H9 (cell line): ENCODE measurements around the gene KCTD1. TPM values are rescaled to one million over a fixed set of nuclear protein-coding genes. Genes with fewer than 3 reads are reported as not detected.

Experiments
- DNase-seq: peaks from one replicate; pipeline ENCODE4 v3.0.0-alpha.2; 2017
- H2AFZ ChIP-seq: one replicate; pipeline ENCODE4 v1.6.1; 2013; ENCODE audit warnings: mild to moderate bottlenecking, low read length, control low read depth, moderate library complexity
- H2AK5ac ChIP-seq: 2 replicates; pipeline ENCODE4 v1.6.1; 2013; ENCODE audit warnings: low read length, control low read depth, mixed read lengths; ENCODE audit not compliant: insufficient read length
- H2BK120ac ChIP-seq: one replicate; pipeline ENCODE4 v1.6.1; 2013; ENCODE audit warnings: low read depth, mild to moderate bottlenecking, low read length, control low read depth, inconsistent platforms; ENCODE audit not compliant: poor library complexity, severe bottlenecking
- H2BK12ac ChIP-seq: 2 replicates; pipeline ENCODE4 v1.6.1; 2013; ENCODE audit warnings: low read length, control low read depth, mixed read lengths, low read depth; ENCODE audit not compliant: insufficient read length
- H2BK15ac ChIP-seq: 2 replicates; pipeline ENCODE4 v1.6.1; 2013; ENCODE audit warnings: low read depth, low read length, control low read depth
- H2BK20ac ChIP-seq: one replicate; pipeline ENCODE4 v1.6.1; 2013; ENCODE audit warnings: low read depth, mild to moderate bottlenecking, low read length, control low read depth, inconsistent platforms; ENCODE audit not compliant: poor library complexity, severe bottlenecking
- H2BK5ac ChIP-seq: 2 replicates; pipeline ENCODE4 v1.6.1; 2013; ENCODE audit warnings: low read length, control low read depth, mixed read lengths; ENCODE audit not compliant: insufficient read length
- H3K14ac ChIP-seq: 2 replicates; pipeline ENCODE4 v1.6.1; 2013; ENCODE audit warnings: low read length, control low read depth; ENCODE audit not compliant: insufficient read depth
- H3K18ac ChIP-seq: 2 replicates; pipeline ENCODE4 v1.6.1; 2013; ENCODE audit warnings: low read depth, mild to moderate bottlenecking, mixed read lengths, low read length, control low read depth; ENCODE audit not compliant: insufficient read length
- H3K23ac ChIP-seq: 2 replicates; pipeline ENCODE4 v1.6.1; 2013; ENCODE audit warnings: low read length, control low read depth, mixed read lengths, low read depth; ENCODE audit not compliant: insufficient read length
- H3K23me2 ChIP-seq: 2 replicates; pipeline ENCODE4 v1.6.1; 2013; ENCODE audit warnings: low read depth, mild to moderate bottlenecking, mixed read lengths, low read length, control low read depth; ENCODE audit not compliant: insufficient read length, poor library complexity, severe bottlenecking
- H3K27ac ChIP-seq: 2 replicates; pipeline ENCODE4 v1.5.1; 2013; ENCODE audit warnings: low read length, control low read depth, mixed read lengths, low read depth; ENCODE audit not compliant: insufficient read length
- H3K27me3 ChIP-seq: 2 replicates; pipeline ENCODE4 v1.6.1; 2013; ENCODE audit warnings: low read length, control low read depth, inconsistent platforms; ENCODE audit not compliant: insufficient read depth
- H3K4ac ChIP-seq: 2 replicates; pipeline ENCODE4 v1.6.1; 2013; ENCODE audit warnings: low read depth, mild to moderate bottlenecking, control low read depth, inconsistent platforms, low read length, moderate library complexity
- H3K4me1 ChIP-seq: 2 replicates; pipeline ENCODE4 v1.6.1; 2013; ENCODE audit warnings: low read length, control low read depth, inconsistent platforms; ENCODE audit not compliant: insufficient read depth
- H3K4me2 ChIP-seq: 2 replicates; pipeline ENCODE4 v1.6.1; 2013; ENCODE audit warnings: low read length, control low read depth, mixed read lengths; ENCODE audit not compliant: insufficient read length, insufficient read depth
- H3K56ac ChIP-seq: 2 replicates; pipeline ENCODE4 v1.6.1; 2013; ENCODE audit warnings: low read depth, mild to moderate bottlenecking, mixed read lengths, low read length, control low read depth; ENCODE audit not compliant: insufficient read length
- H3K79me1 ChIP-seq: 2 replicates; pipeline ENCODE4 v1.6.1; 2013; ENCODE audit warnings: low read depth, mild to moderate bottlenecking, moderate library complexity, low read length, control low read depth, inconsistent platforms; ENCODE audit not compliant: insufficient read depth, poor library complexity, severe bottlenecking
- H3K79me2 ChIP-seq: 2 replicates; pipeline ENCODE4 v1.6.1; 2013; ENCODE audit warnings: low read length, control low read depth, inconsistent platforms; ENCODE audit not compliant: insufficient read depth
- H3K9ac ChIP-seq: 2 replicates; pipeline ENCODE4 v1.6.1; 2013; ENCODE audit warnings: low read length, control low read depth, mixed read lengths; ENCODE audit not compliant: insufficient read length; ENCODE audit errors: extremely low read depth
- H3K9me3 ChIP-seq: one replicate; pipeline ENCODE4 v1.6.1; 2013; ENCODE audit warnings: low read depth, low read length, inconsistent platforms; ENCODE audit not compliant: control insufficient read depth
- H3T11ph ChIP-seq: one replicate; pipeline ENCODE4 v1.6.1; 2013; ENCODE audit warnings: mild to moderate bottlenecking, low read length, control low read depth, inconsistent platforms
- H4K20me1 ChIP-seq: one replicate; pipeline ENCODE4 v1.6.1; 2013; ENCODE audit not compliant: control insufficient read depth, insufficient read length, insufficient read depth
- H4K5ac ChIP-seq: 2 replicates; pipeline ENCODE4 v1.6.1; 2013; ENCODE audit warnings: low read depth, mild to moderate bottlenecking, mixed read lengths, low read length, control low read depth; ENCODE audit not compliant: insufficient read length
- H4K8ac ChIP-seq: replicated peaks from 2 replicates; pipeline ENCODE4 v1.6.1; 2013; ENCODE audit warnings: low read length, control low read depth, mixed read lengths, low read depth; ENCODE audit not compliant: insufficient read length
- H4K91ac ChIP-seq: 2 replicates; pipeline ENCODE4 v1.6.1; 2013; ENCODE audit warnings: low read depth, mild to moderate bottlenecking, moderate library complexity, mixed read lengths, low read length, control low read depth; ENCODE audit not compliant: insufficient read length
- H3K27ac Mint-ChIP-seq, 3 experiments: 2 replicates in 2 of 3; 3 replicates in 1 of 3; pipeline ENCODE4 v1.8.0; 2020 to 2021; ENCODE audit warnings: mixed read lengths in 3 of 3, mild to moderate bottlenecking in 1 of 3, moderate library complexity in 1 of 3
- H3K27me3 Mint-ChIP-seq: 2 replicates; pipeline ENCODE4 v1.8.0; 2021; ENCODE audit warnings: low read depth, mild to moderate bottlenecking, moderate library complexity, mixed read lengths
- H3K36me3 Mint-ChIP-seq, 3 experiments: 2 replicates in 2 of 3; 3 replicates in 1 of 3; pipeline ENCODE4 v1.8.0; 2020 to 2021; ENCODE audit warnings: low read depth in 3 of 3, mixed read lengths in 3 of 3; ENCODE audit not compliant: insufficient read depth in 1 of 3
- H3K4me1 Mint-ChIP-seq, 2 experiments: 2 replicates each; pipeline ENCODE4 v1.8.0; 2020; ENCODE audit warnings: mixed read lengths in 2 of 2
- H3K4me3 Mint-ChIP-seq, 2 experiments: 2 replicates in 1 of 2; 3 replicates in 1 of 2; pipeline ENCODE4 v1.8.0; 2020 to 2021; ENCODE audit warnings: mild to moderate bottlenecking in 2 of 2, mixed read lengths in 2 of 2, moderate library complexity in 1 of 2
- H3K9me3 Mint-ChIP-seq, 2 experiments: 2 replicates in 1 of 2; 3 replicates in 1 of 2; pipeline ENCODE4 v1.8.0; 2020; ENCODE audit warnings: mild to moderate bottlenecking in 2 of 2, mixed read lengths in 2 of 2, moderate library complexity in 1 of 2
- CTCF ChIP-seq: fragments of 200-600 bp; sonication (generic); conservative IDR thresholded peaks from 3 replicates; pipeline ENCODE4 v1.8.0; 2021; ENCODE audit warnings: antibody characterized with exemption, mild to moderate bottlenecking
- WGBS: extraction: QIAGEN DNeasy Blood & Tissue Kit; methylation state at CpG from one replicate; pipeline ENCODE4 v1.1.7; 2013; ENCODE audit warnings: missing lambda C conversion rate, low lambda C conversion rate, mixed read lengths; ENCODE audit not compliant: insufficient read length; ENCODE audit errors: extremely low coverage; 5-methylcytosine and 5-hydroxymethylcytosine counted together
- total RNA-seq: library from RNA; stranded (reverse); gene quantifications from 2 replicates; pipeline ENCODE4 v1.2.1, GENCODE V29; 2021

Gene KCTD1
- total RNA-seq, 1 experiment from 2014 or later, result 10.8 TPM

- H2AFZ ChIP-seq, result no peak overlapping the region
- H3K27me3 Mint-ChIP-seq, result peaks cover 5% of the 10 kb centered on the region
- H3K9me3 ChIP-seq, result no peaks in the 10 kb centered on the region
- H3K9me3 Mint-ChIP-seq, result no peaks in the 10 kb centered on the region
- no peak overlapping the region for H2BK15ac ChIP-seq
- no peak overlapping the region for H2BK12ac ChIP-seq
- no peak overlapping the region for H4K8ac ChIP-seq
- H2BK120ac ChIP-seq, result no peak overlapping the region
- H3K4me2 ChIP-seq, result no peak overlapping the region
- H3K4me3 Mint-ChIP-seq, result no peak overlapping the region
- no peak overlapping the region for H3K56ac ChIP-seq
- H3K14ac ChIP-seq, result no peak overlapping the region
- no peaks in the 10 kb centered on the region for H3K27me3 ChIP-seq
- H4K20me1 ChIP-seq, result no peaks in the 10 kb centered on the region
- H2AK5ac ChIP-seq, result no peak overlapping the region
- H3K23ac ChIP-seq, result no peak overlapping the region
- H3K9ac ChIP-seq, result no peak overlapping the region
- H3K18ac ChIP-seq, result no peak overlapping the region
- H3K27ac ChIP-seq, result no peak overlapping the region
- no peaks in the 10 kb centered on the region for H3K36me3 Mint-ChIP-seq
- no peak overlapping the region for H3T11ph ChIP-seq
- no CpG with 5 or more reads among the region's 8 CpGs for WGBS
- no peaks in the 10 kb centered on the region for H3K4me1 ChIP-seq
- no peak overlapping the region for H4K91ac ChIP-seq
- H2BK5ac ChIP-seq, result no peak overlapping the region
- no peak overlapping the region for H3K27ac Mint-ChIP-seq
- no peaks in the 10 kb centered on the region for H3K79me2 ChIP-seq
- no peak overlapping the region for H4K5ac ChIP-seq
- H3K4me1 Mint-ChIP-seq, result peaks cover 6 to 13% of the 10 kb centered on the region in 2 experiments
- TF ChIP-seq CTCF, result no peak
- no peaks in the 10 kb centered on the region for H3K23me2 ChIP-seq
- H3K4ac ChIP-seq, result no peak overlapping the region
- no peak overlapping the region for H2BK20ac ChIP-seq
- no peaks in the 10 kb centered on the region for H3K79me1 ChIP-seq
- no peak for DNase-seq
Measured at GRCh38 chr18:26435415-26436095, 112.8 kb downstream of the KCTD1 start.
